GM19397 (cell line): ENCODE measurements around the gene TMSB15C.
"Not testable (repeated sequence)": the region's sequence is repeated elsewhere in the genome, so short reads cannot be mapped to it uniquely, and the experiment has no call there.

Experiments
- ATAC-seq: cut with Tn5 transposase; IDR thresholded peaks from one replicate; pipeline ENCODE4 v1.9.1; 2021; ENCODE audit warnings: mild to moderate bottlenecking, moderate library complexity; ENCODE audit not compliant: unreplicated experiment

The TMSB15C gene

GRCh38 chrX:104075778-104076445, at the start of gene TMSB15C:
TSS of gene TMSB15C (minus strand) at chrX:104076236.
- peak; percentile 98 for ATAC-seq

- no peak for ATAC-seq
These were observed 46.8 kb upstream of the TMSB15C start for GRCh38 chrX:104122829-104123228.

GRCh38 chrX:104118765-104119164, 42.7 kb upstream of the TMSB15C start:
- no peak for ATAC-seq

- ATAC-seq = no peak
These were observed 41.7 kb upstream of the TMSB15C start for GRCh38 chrX:104117759-104118158.

GRCh38 chrX:104113222-104113965, 37.4 kb upstream of the TMSB15C start:
- peak; percentile 25 for ATAC-seq

GRCh38 chrX:104112326-104112951, 36.4 kb upstream of the TMSB15C start, which contains the start of gene ZCCHC18:
TSS of gene ZCCHC18 (plus strand) at chrX:104112523. CDS start at chrX:104114112, 1,589 bp downstream.
- peak; percentile 85 for ATAC-seq

- ATAC-seq = peak; percentile 34
These were observed 34.6 kb upstream of the TMSB15C start for GRCh38 chrX:104110491-104111240.

GRCh38 chrX:104108955-104109354, 32.9 kb upstream of the TMSB15C start:
- ATAC-seq = no peak

GRCh38 chrX:104105330-104106262, 29.6 kb upstream of the TMSB15C start:
- no peak for ATAC-seq

- no peak for ATAC-seq
These were observed 28.6 kb upstream of the TMSB15C start for GRCh38 chrX:104104676-104105075.

- ATAC-seq = no peak
These were observed 22.9 kb upstream of the TMSB15C start for GRCh38 chrX:104098919-104099318.

GRCh38 chrX:104098151-104098808, 22.2 kb upstream of the TMSB15C start:
- ATAC-seq = peak; percentile 60

- no peak for ATAC-seq
These were observed 9.9 kb upstream of the TMSB15C start for GRCh38 chrX:104085919-104086318.

- ATAC-seq = no peak
These were observed 9.4 kb upstream of the TMSB15C start for GRCh38 chrX:104085477-104085876.

GRCh38 chrX:104084534-104085277, 8.7 kb upstream of the TMSB15C start:
- ATAC-seq = no peak

GRCh38 chrX:104084063-104084462, 8.0 kb upstream of the TMSB15C start:
- no peak for ATAC-seq

- not testable (repeated sequence) for ATAC-seq
These were observed 1.8 kb upstream of the TMSB15C start for GRCh38 chrX:104077854-104078253.

GRCh38 chrX:104062636-104063035, 13.4 kb downstream of the TMSB15C start:
- not testable (repeated sequence) for ATAC-seq

GRCh38 chrX:104054956-104055355, 21.1 kb downstream of the TMSB15C start:
- ATAC-seq = not testable (repeated sequence)
